GM21390 (cell line): ENCODE results near the gene GRAMD1A.
"Not testable (repeated sequence)": the region's sequence is repeated elsewhere in the genome, so short reads cannot be mapped to it uniquely, and the experiment has no call there.

ENCODE experiments used
- ATAC-seq: cut with Tn5 transposase; IDR thresholded peaks from one replicate; pipeline ENCODE4 v1.9.1; 2021; ENCODE audit not compliant: unreplicated experiment

The GRAMD1A gene

DNA sequence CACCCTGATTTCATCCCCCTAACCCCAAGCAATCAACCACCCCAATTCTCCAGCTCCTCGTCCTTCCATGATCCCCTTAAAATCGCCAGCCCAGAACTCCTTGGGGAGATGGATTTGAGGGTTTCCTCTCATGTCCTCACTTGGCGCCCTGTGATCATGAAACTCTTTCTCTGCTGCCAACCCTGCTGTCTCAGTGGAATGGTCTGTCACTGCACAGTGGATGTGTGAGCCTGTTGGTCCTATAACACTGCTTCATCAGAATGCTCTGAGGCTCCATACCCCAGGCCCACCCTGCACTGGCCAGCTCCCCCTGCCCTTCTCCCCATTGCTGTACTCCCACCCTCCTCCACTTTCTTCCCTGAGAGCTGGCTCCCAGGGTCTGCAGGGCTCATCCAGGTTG, 23.5 kb upstream of the GRAMD1A start:
- no peak for ATAC-seq

GRCh38 chr19:34979819-34980640, 20.1 kb upstream of the GRAMD1A start:
- no peak for ATAC-seq

- no peak for ATAC-seq
These were observed 17.8 kb upstream of the GRAMD1A start for GRCh38 chr19:34982275-34982674.

GRCh38 chr19:34983786-34984185, 16.3 kb upstream of the GRAMD1A start:
- ATAC-seq, result no peak

DNA sequence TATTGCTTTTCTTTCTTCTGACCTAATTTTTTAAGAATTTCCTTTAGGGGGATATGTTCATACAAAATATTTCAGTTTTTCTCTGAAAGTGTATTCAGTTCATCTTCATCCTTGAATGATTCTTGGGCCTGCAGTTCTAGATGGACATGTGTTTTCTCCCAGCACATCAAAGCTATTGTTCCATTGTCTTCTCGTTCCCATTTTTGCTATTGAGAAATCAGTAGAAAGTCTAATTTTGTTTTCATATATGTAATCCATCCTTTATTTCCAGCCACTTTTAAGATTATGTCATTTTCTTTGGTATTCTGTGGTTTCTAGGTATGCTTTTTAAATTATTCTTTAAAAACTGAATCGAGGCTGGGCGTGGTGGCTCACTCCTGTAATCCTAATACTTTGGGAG, 15.8 kb upstream of the GRAMD1A start:
- ATAC-seq, result no peak

GRCh38 chr19:34985249-34986022, 14.7 kb upstream of the GRAMD1A start:
- no peak for ATAC-seq

DNA sequence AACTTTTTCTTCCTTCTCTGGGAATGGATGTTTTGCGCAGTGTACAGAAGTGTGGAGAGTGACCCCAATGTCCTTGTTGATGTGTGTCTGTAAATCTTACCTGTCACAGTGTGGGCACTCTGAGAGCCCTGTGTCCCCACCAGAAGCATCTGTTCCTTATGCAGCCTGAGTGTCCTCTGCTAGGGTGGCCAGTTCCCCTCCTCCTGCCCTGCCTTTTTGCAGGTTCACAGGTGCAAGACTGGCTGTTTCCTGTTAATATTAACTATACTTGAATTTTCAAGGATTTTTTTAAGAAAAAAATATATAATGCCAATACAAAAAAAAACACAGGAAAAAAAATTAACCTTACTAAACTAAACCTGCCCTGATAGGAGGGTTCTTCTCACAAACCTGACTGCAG, 12.0 kb upstream of the GRAMD1A start:
- ATAC-seq, result no peak

DNA sequence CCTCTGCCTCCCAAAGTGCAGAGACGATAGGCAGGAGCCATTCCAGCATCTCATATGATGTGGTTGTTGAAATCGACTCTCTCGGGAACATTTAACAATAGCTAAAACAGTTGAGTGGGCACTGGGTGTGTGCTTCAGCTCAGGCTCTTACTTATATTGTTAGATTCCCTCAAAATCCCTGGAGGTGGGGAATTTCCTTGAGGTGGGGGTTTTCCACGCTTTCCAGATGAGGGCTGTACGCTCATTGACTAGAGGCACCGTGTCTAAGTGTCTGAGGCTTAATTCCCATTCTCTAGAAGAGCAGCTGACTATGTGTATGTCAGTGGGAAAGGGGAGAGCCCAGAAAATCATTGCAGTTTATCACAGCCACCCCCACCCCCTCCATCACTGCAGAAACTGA, 10.8 kb upstream of the GRAMD1A start:
- ATAC-seq, result no peak

GRCh38 chr19:34990578-34991192, 9.4 kb upstream of the GRAMD1A start:
- no peak for ATAC-seq

DNA sequence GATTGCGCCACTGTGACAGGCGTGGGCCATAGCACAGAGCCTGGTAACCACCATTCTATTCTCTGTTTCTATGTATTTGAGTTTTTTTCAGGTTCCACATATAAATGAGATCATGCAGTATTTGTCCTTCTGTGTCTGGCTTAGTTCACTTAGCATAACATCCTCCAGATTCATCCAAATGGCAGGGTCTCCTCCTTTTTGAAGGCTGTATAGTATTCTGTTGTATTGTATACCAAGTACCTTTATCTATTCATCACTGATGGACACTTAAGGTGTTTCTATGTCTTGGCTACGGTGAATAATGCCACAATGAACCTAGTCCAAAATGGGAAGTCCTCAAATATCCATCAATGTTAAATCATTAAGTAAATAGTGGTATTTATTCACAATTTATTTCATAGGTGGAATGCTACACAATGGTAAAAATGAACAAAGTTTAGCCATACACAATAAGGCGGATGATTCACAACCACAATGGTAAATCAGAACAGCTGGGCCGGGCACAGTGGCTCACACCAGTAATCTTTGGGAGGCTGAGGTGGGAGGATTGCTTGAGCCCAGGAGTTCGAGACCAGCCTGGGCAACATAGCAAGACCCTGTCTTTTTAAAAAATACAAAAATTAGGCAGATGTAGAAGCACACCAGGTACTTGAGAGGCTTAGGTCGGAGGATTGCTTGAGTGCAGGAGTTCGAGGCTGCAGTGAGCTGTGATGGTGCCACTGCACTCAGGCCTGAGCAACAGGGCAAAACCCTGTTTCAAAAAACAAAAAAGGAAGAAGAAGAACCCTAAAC, 8.4 kb upstream of the GRAMD1A start:
- ATAC-seq, result no peak

- ATAC-seq, result not testable (repeated sequence)
These were observed 7.5 kb upstream of the GRAMD1A start for GRCh38 chr19:34992582-34992981.

- ATAC-seq, result no peak
These were observed 5.9 kb upstream of the GRAMD1A start for GRCh38 chr19:34994286-34994642.

DNA sequence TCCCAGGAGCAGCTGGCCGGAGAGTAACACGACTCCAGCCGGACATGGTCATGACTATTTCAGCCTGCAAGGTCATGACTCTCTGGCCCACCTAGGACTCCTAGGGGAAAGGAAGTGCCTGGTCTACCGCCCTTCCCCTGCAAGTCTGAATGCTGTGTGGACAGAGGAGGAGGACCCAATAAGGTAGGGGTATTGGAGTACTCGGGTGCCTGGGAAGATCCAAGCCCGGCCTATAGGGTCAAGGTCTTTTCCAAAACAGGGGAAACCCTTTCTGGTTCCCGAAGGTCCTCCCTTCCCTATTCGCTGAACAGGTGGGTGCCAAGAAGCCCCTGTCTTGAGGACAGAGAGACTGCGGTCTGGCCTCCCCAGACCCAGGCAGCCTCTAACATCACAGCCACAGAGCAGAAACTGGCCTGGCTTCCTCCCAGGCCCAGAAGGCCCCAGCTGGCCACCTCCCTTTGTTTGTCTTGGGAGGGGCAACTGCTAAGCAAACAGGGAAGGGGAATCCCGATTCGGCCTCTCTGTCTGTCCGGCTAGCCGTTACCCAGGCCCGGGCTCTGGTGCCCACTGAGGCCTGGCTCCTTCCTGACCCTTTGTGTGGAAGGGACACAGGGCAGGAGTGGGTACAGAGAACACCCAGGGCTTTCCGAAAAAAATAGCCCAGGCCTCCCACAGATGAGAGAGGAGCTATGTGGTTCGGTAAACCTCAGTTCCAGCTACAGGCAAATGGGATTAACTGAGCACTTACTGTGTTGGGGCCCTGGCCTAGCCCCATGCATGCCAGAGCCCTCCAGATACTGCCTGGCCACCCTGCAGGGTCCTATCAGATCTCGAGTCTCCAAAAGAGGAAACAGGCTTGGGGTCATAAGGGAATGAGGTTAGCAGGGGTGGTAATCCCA, 5.2 kb upstream of the GRAMD1A start:
- ATAC-seq, result no peak

GRCh38 chr19:34995551-34995950, 4.6 kb upstream of the GRAMD1A start:
- ATAC-seq, result no peak

GRCh38 chr19:34997071-34997617, 3.0 kb upstream of the GRAMD1A start:
- no peak for ATAC-seq

- not testable (repeated sequence) for ATAC-seq
These were observed 1.9 kb upstream of the GRAMD1A start for GRCh38 chr19:34998224-34998623.

DNA sequence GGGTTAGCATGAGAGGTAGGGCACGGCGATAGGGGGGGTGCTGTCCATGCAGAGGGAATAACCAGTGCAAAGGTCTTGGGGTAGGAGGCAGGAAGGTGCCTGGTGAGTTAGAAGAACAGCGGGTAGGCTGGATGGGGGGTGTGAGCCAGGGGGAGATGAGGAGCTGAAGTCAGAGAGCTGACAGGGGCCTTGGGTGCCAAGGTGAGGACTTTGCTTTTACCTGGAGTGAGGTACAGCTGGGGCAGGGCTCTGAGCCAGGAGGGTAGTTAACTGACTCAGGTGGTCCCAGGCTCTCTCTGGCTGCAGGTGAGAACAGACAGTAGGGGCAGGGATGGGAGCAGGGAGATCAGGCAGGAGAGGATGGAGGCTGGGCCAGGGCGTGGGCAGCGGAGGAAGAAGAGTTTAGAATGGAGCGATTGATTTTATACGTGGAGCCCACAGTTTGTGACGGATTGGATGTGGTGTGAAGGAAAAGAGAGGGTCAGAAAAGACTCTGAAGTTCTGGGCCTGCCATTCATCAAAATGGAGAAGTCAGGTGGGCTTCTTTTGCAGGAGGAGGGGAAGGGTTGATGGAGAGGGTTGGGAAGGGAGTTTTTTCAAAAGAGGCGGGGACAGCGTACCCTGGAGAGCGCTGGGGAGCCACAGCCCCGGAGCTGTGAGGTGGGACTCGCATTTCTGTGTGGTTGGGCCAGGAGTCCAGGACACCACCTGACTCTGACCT, 1.2 kb upstream of the GRAMD1A start:
- no peak for ATAC-seq

DNA sequence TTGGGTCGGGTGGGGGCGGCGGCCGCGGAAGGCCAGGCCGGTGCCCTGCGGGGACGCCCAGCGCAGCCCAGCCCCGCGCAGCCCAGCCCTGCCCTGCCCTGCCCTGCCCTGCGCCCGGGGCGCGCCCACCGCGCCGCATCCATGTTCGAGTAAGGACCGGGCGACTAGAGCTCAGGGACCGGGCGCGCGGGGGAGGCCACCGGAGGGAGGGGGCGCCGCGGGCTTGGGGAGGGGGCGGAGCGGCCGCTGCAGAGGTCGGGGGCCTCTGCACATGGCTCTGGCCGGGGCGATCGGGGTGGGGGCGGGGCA, 169 bp downstream of the GRAMD1A start:
- ATAC-seq, result no peak
